ENCODE measurements around the gene ARTN. TPM values are rescaled to one million over a fixed set of nuclear protein-coding genes. Genes with fewer than 3 reads are reported as not detected.

Gene ARTN
- total RNA-seq, 1 donor from 2014 or later, result 0.14 TPM

- Histone ChIP-seq H3K36me3 (peaks cover 9% of the 10 kb centered on the region), H3K4me1 (peaks cover 61% of the 10 kb centered on the region), H3K27me3 (ENCODE audit: low read depth) (no peaks in the 10 kb centered on the region), H3K27ac (replicated peaks) (peak within 1 kb of the TSS; percentile 97), H3K9me3 (replicated peaks) (no peaks in the 10 kb centered on the region), H3K4me3 (peak within 1 kb of the TSS; percentile 85)
- TF ChIP-seq CTCF (IDR thresholded peaks at IDR 0.05; ENCODE audit: borderline replicate concordance), result peak; percentile 77
- DNase-seq, result peak; percentile 94
- intact Hi-C loops (cut with micrococcal nuclease), result no loop called here
Measured at GRCh38 chr1:43946236-43947060, 12.8 kb downstream of the ARTN start, which contains the start of gene IPO13. TSS of gene IPO13 (plus strand) at chr1:43946950. CDS start at chr1:43947601, 651 bp downstream.

GRCh38 chr1:43947061-43947873 is 13.7 kb downstream of the ARTN start:
- H3K36me3 ChIP-seq, result peaks cover 9% of the 10 kb centered on the region
- H3K27ac ChIP-seq (replicated peaks), result peak overlapping the region; percentile 97
- H3K9me3 ChIP-seq (replicated peaks), result no peaks in the 10 kb centered on the region
- peaks cover 69% of the 10 kb centered on the region for H3K4me1 ChIP-seq
- peak; percentile 58 for DNase-seq
- no peak for TF ChIP-seq CTCF (IDR thresholded peaks at IDR 0.05; ENCODE audit: borderline replicate concordance)
- peak overlapping the region; percentile 85 for H3K4me3 ChIP-seq
- no peaks in the 10 kb centered on the region for H3K27me3 ChIP-seq (ENCODE audit: low read depth)
- intact Hi-C loops (cut with micrococcal nuclease), result no loop called here

GRCh38 chr1:43947874-43948437 is 14.4 kb downstream of the ARTN start:
- Histone ChIP-seq H3K27me3 (ENCODE audit: low read depth) (no peaks in the 10 kb centered on the region), H3K27ac (replicated peaks) (peak overlapping the region; percentile 97), H3K4me1 (peaks cover 76% of the 10 kb centered on the region), H3K36me3 (peaks cover 9% of the 10 kb centered on the region), H3K4me3 (peak overlapping the region; percentile 85), H3K9me3 (replicated peaks) (no peaks in the 10 kb centered on the region)
- no peak for TF ChIP-seq CTCF (IDR thresholded peaks at IDR 0.05; ENCODE audit: borderline replicate concordance)
- no peak for DNase-seq
- intact Hi-C loops (cut with micrococcal nuclease), result no loop called here

- H3K27ac ChIP-seq (replicated peaks), result peak overlapping the region; percentile 50
- H3K4me3 ChIP-seq, result no peak overlapping the region
- DNase-seq, result peak; percentile 32
- peaks cover 9% of the 10 kb centered on the region for H3K36me3 ChIP-seq
- H3K27me3 ChIP-seq (ENCODE audit: low read depth), result no peaks in the 10 kb centered on the region
- no peak for TF ChIP-seq CTCF (IDR thresholded peaks at IDR 0.05; ENCODE audit: borderline replicate concordance)
- intact Hi-C loops (cut with micrococcal nuclease), result no loop called here
- peaks cover 93% of the 10 kb centered on the region for H3K4me1 ChIP-seq
- no peaks in the 10 kb centered on the region for H3K9me3 ChIP-seq (replicated peaks)
Measured at GRCh38 chr1:43949678-43950077, 16.1 kb downstream of the ARTN start.
